ENCODE measurements around the gene ZCCHC13.

DNA sequence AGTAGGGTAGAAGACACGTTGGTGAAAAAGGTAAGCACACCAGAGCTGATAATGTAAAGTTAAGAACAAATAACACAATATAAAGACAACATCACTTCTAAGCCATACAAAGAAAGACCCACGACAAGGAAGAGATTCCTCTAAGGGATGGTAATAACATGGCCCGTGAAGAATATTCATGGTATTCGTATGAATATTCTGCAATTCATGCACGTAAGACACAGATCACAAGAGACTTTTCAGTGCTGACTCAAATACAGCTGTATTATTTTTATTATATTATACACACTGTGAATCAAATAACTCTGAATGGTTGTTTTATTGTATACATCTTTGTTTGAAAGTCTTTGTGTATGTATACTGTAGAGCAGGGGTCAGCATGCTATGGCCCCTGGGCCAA, 29.5 kb upstream of the ZCCHC13 start:
- TF ChIP-seq EZH2 (IDR thresholded peaks at IDR 0.05; ENCODE audit: insufficient read depth, poor library complexity, severe bottlenecking) (no peak), EZH2phosphoT487 (IDR thresholded peaks at IDR 0.05; ENCODE audit: insufficient read depth, low read depth) (no peak)

All from GM23248 (cell line).